H1 (cell line): ENCODE data around the gene CEP85. TPM values are rescaled to one million over a fixed set of nuclear protein-coding genes. Genes with fewer than 3 reads are reported as not detected.
A peak's percentile ranks its signal among the peaks of the same experiment; 100 is the strongest.

ENCODE experiments used
- CTCF ChIA-PET: fragments of 300-600 bp; sonication (Branson Sonifier 250); formaldehyde crosslinking; loops from one replicate; lab custom pipeline; 2021; ENCODE audit not compliant: partially characterized antibody; lab: Charles Lee
- POLR2A ChIA-PET: fragments of 300-600 bp; sonication (Branson Sonifier 250); formaldehyde crosslinking; loops from one replicate; lab custom pipeline; 2021; ENCODE audit warnings: inconsistent platforms; ENCODE audit not compliant: partially characterized antibody; lab: Charles Lee
- DNase-seq, 2 experiments: peaks; one replicate each; pipeline versions ENCODE4 v3.0.0 to v3.0.0-alpha.2; 2010 to 2022; ENCODE audit warnings: low spot score in 2 of 2, low read depth in 1 of 2, mixed read lengths in 1 of 2
- FAIRE-seq: peaks from 2 replicates; lab custom pipeline; 2011; peaks lifted over from hg19 to GRCh38; lab: Jason Lieb, UNC
- H2AFZ ChIP-seq: 2 replicates; pipeline ENCODE4 v1.8.1; 2012; ENCODE audit warnings: low read length, inconsistent platforms
- H2AK5ac ChIP-seq: 2 replicates; pipeline ENCODE4 v1.6.1; 2013; ENCODE audit warnings: low read depth, low read length
- H2BK120ac ChIP-seq: replicated peaks from 2 replicates; pipeline ENCODE3; 2013; ENCODE audit warnings: low read depth, low read length, inconsistent platforms
- H2BK12ac ChIP-seq: 2 replicates; pipeline ENCODE4 v1.6.1; 2013; ENCODE audit warnings: low read depth, low read length
- H2BK15ac ChIP-seq: 2 replicates; pipeline ENCODE4 v1.6.1; 2013; ENCODE audit warnings: low read length
- H2BK20ac ChIP-seq: 2 replicates; pipeline ENCODE4 v1.6.1; 2013; ENCODE audit warnings: low read length
- H2BK5ac ChIP-seq: 2 replicates; pipeline ENCODE4 v1.6.1; 2013; ENCODE audit warnings: low read depth, low read length
- H3K14ac ChIP-seq: 2 replicates; pipeline ENCODE4 v1.6.1; 2013; ENCODE audit warnings: inconsistent platforms; ENCODE audit not compliant: insufficient read length
- H3K18ac ChIP-seq: 2 replicates; pipeline ENCODE4 v1.6.1; 2013; ENCODE audit warnings: low read length; ENCODE audit errors: extremely low read depth
- H3K23ac ChIP-seq: 2 replicates; pipeline ENCODE4 v1.6.1; 2013; ENCODE audit warnings: inconsistent platforms; ENCODE audit not compliant: insufficient read length
- H3K23me2 ChIP-seq: 2 replicates; pipeline ENCODE4 v1.6.1; 2013; ENCODE audit warnings: low read depth, low read length
- H3K27ac ChIP-seq: 2 replicates; pipeline ENCODE4 v1.6.1; 2011; ENCODE audit warnings: low read depth, low read length, inconsistent platforms
- H3K27me3 ChIP-seq, 4 experiments: replicated peaks in 1 of 4; 1 replicate in 1 of 4; 2 replicates in 3 of 4; pipeline versions ENCODE4 v1.6.1 to v1.8.1; 2011 to 2013; ENCODE audit warnings: low read length in 3 of 4, mild to moderate bottlenecking in 3 of 4, inconsistent platforms in 2 of 4, mixed read lengths in 2 of 4, moderate library complexity in 1 of 4; ENCODE audit not compliant: control insufficient read depth in 3 of 4, insufficient read depth in 3 of 4; ENCODE audit errors: extremely low read depth in 1 of 4
- H3K36me3 ChIP-seq, 4 experiments: 2 replicates each; pipeline versions ENCODE4 v1.6.1 to v1.8.1; 2011 to 2013; ENCODE audit warnings: mild to moderate bottlenecking in 4 of 4, low read length in 3 of 4, moderate library complexity in 2 of 4, control low read depth in 1 of 4, inconsistent platforms in 1 of 4; ENCODE audit not compliant: insufficient read depth in 4 of 4, control insufficient read depth in 2 of 4
- H3K4ac ChIP-seq: replicated peaks from 2 replicates; pipeline ENCODE3; 2013; ENCODE audit warnings: low read length, low read depth, mixed read lengths, inconsistent platforms; ENCODE audit not compliant: insufficient read length
- H3K4me1 ChIP-seq, 4 experiments: replicated peaks in 1 of 4; 1 replicate in 1 of 4; 2 replicates in 3 of 4; pipeline versions ENCODE4 v1.6.1 to v1.8.1; 2011 to 2013; ENCODE audit warnings: low read length in 3 of 4, inconsistent platforms in 2 of 4, mixed read lengths in 1 of 4; ENCODE audit not compliant: insufficient read depth in 4 of 4, control insufficient read depth in 3 of 4
- H3K4me2 ChIP-seq, 2 experiments: 2 replicates each; pipeline versions ENCODE4 v1.6.1 to v1.8.1; 2011 to 2013; ENCODE audit warnings: low read depth in 2 of 2, low read length in 2 of 2, control low read depth in 1 of 2, inconsistent platforms in 1 of 2, mild to moderate bottlenecking in 1 of 2; ENCODE audit not compliant: insufficient read depth in 1 of 2
- H3K4me3 ChIP-seq, 4 experiments: fragments of 200-600, 300-600 bp in 1 of 4; sonication (generic), shearing (Covaris generic), sonication (Bioruptor Twin) in 1 of 4; 2 replicates each; pipeline versions ENCODE4 v1.5.1 to v1.8.1; 2011 to 2016; ENCODE audit warnings: low read length in 4 of 4, low read depth in 3 of 4, control low read depth in 2 of 4, inconsistent platforms in 2 of 4, mild to moderate bottlenecking in 2 of 4, mixed read lengths in 1 of 4, moderate library complexity in 1 of 4; ENCODE audit not compliant: insufficient read depth in 2 of 4; ENCODE audit errors: extremely low read depth in 1 of 4
- H3K56ac ChIP-seq: replicated peaks from 2 replicates; pipeline ENCODE3; 2013; ENCODE audit warnings: low read depth, mild to moderate bottlenecking, mixed read lengths, low read length, inconsistent platforms; ENCODE audit not compliant: insufficient read length
- H3K79me1 ChIP-seq: 2 replicates; pipeline ENCODE4 v1.6.1; 2013; ENCODE audit warnings: low read depth, low read length, control low read depth
- H3K79me2 ChIP-seq, 2 experiments: 2 replicates each; pipeline versions ENCODE4 v1.6.1 to v1.8.1; 2012 to 2013; ENCODE audit warnings: low read length in 2 of 2, mild to moderate bottlenecking in 2 of 2, inconsistent platforms in 1 of 2; ENCODE audit not compliant: insufficient read depth in 2 of 2, control insufficient read depth in 1 of 2
- H3K9ac ChIP-seq, 4 experiments: replicated peaks in 1 of 4; 1 replicate in 1 of 4; 2 replicates in 3 of 4; pipeline versions ENCODE4 v1.6.1 to v1.8.1; 2011 to 2013; ENCODE audit warnings: low read depth in 3 of 4, low read length in 3 of 4, control low read depth in 2 of 4, mild to moderate bottlenecking in 2 of 4, moderate library complexity in 2 of 4, inconsistent platforms in 1 of 4; ENCODE audit errors: extremely low read depth in 1 of 4
- H3K9me3 ChIP-seq, 2 experiments: 2 replicates each; pipeline versions ENCODE4 v1.6.1 to v1.8.1; 2012 to 2013; ENCODE audit warnings: mild to moderate bottlenecking in 2 of 2, moderate library complexity in 2 of 2, control low read depth in 1 of 2, inconsistent platforms in 1 of 2, low read depth in 1 of 2, low read length in 1 of 2, mixed read lengths in 1 of 2; ENCODE audit not compliant: insufficient read depth in 2 of 2
- H4K20me1 ChIP-seq, 2 experiments: replicated peaks in 1 of 2; 2 replicates each; pipeline versions ENCODE3 to v1.8.1; 2011 to 2013; ENCODE audit warnings: inconsistent platforms in 2 of 2, low read length in 2 of 2, mild to moderate bottlenecking in 1 of 2; ENCODE audit not compliant: insufficient read depth in 2 of 2, control insufficient read depth in 1 of 2
- H4K5ac ChIP-seq: 2 replicates; pipeline ENCODE4 v1.6.1; 2013; ENCODE audit warnings: low read length, low read depth, mixed read lengths, inconsistent platforms; ENCODE audit not compliant: insufficient read length
- H4K8ac ChIP-seq: 2 replicates; pipeline ENCODE4 v1.8.0; 2013; ENCODE audit warnings: mild to moderate bottlenecking, moderate library complexity, low read length, inconsistent platforms; ENCODE audit not compliant: insufficient read depth; ENCODE audit errors: extremely low read depth
- H4K91ac ChIP-seq: replicated peaks from 2 replicates; pipeline ENCODE3; 2013; ENCODE audit warnings: low read length, mixed read lengths, inconsistent platforms; ENCODE audit not compliant: insufficient read length
- BACH1 ChIP-seq: IDR thresholded peaks from 2 replicates; pipeline ENCODE4 v1.6.1; 2012; ENCODE audit warnings: low read length, improper control_type of control experiment
- CBX5 ChIP-seq: fragments of 300-800, 300-1000 bp; sonication (generic); IDR thresholded peaks from 2 replicates; pipeline ENCODE4 v1.7.1; 2016; ENCODE audit warnings: antibody characterized with exemption, low read length, low read depth
- EGR1 ChIP-seq: IDR thresholded peaks from 2 replicates; pipeline ENCODE4 v1.6.1; 2011; ENCODE audit warnings: low read depth, low read length, borderline replicate concordance
- KDM4A ChIP-seq: IDR thresholded peaks from one replicate; pipeline ENCODE4 v1.7.1; 2012; ENCODE audit warnings: low read depth, mild to moderate bottlenecking, moderate library complexity, low read length, inconsistent platforms; ENCODE audit not compliant: severe bottlenecking
- KDM5A ChIP-seq: fragments of 200-600 bp; IDR thresholded peaks from 2 replicates; pipeline ENCODE4 v1.7.1; 2012; ENCODE audit warnings: mild to moderate bottlenecking, low read length, inconsistent platforms, mixed read lengths
- SRF ChIP-seq: IDR thresholded peaks from 2 replicates; pipeline ENCODE4 v1.6.1; 2011; ENCODE audit warnings: mild to moderate bottlenecking, low read depth, low read length, moderate library complexity
- TCF12 ChIP-seq: IDR thresholded peaks from 2 replicates; pipeline ENCODE4 v1.6.1; 2011; ENCODE audit warnings: low read depth, mild to moderate bottlenecking, low read length
- YY1 ChIP-seq: IDR thresholded peaks from 2 replicates; pipeline ENCODE4 v1.6.1; 2011; ENCODE audit warnings: low read depth, mild to moderate bottlenecking, low read length
- WGBS, 2 experiments: shearing (Covaris generic) in 1 of 2; methylation state at CpG; one replicate each; pipeline versions ENCODE4 v1.1.6 to v1.1.7; 2013 to 2015; ENCODE audit warnings: low lambda C conversion rate in 2 of 2, mixed read lengths in 2 of 2, inconsistent platforms in 1 of 2, low coverage in 1 of 2, missing lambda C conversion rate in 1 of 2; ENCODE audit not compliant: insufficient replicate concordance in 2 of 2, insufficient coverage in 1 of 2, insufficient read length in 1 of 2; ENCODE audit errors: extremely low coverage in 1 of 2, missing lambda C conversion rate in 1 of 2; 5-methylcytosine and 5-hydroxymethylcytosine counted together
- polyA plus RNA-seq, 7 experiments: library from polyadenylated mRNA; depleted of rRNA in 3 of 7; stranded (reverse) in 5 of 7; unstranded in 2 of 7; fragments of >200 nt in 5 of 7; fragments of 200-250 nt in 2 of 7; gene quantifications; 1 replicate in 5 of 7; 2 replicates in 1 of 7; 4 replicates in 1 of 7; pipeline versions ENCODE4 v1.2.1 to v1.2.3, GENCODE V29; 2011 to 2013; ENCODE audit warnings: missing spikeins in 2 of 7, mixed read lengths in 2 of 7
- total RNA-seq: library from RNA; stranded (reverse); fragmentation: NEBNext Ultra II Directional; extraction: Animal tissue kit (Norgen Biotek cat#: 25700); gene quantifications from 2 replicates; pipeline ENCODE4 v1.2.1, GENCODE V29; 2021

The CEP85 gene
- total and polyA plus RNA-seq, 2 of the 8 experiments (the other 6 are each of a cell fraction or from before 2014, with no cell fraction given): 40.4 to 43.7 TPM

- Histone ChIP-seq H3K23me2 (no peaks in the 10 kb centered on the region; the same call in 1 of the 2 replicates), H4K91ac (no peak overlapping the region), H3K4me2 (peak overlapping the region; percentile 62; a peak in 2 of 4 replicates), H2AFZ (peak overlapping the region; percentile 93), H3K4me1 (peaks cover 0 to 12% (median 5%) of the 10 kb centered on the region in 4 experiments; a peak in 5 of 7 replicates), H3K9ac (no peak overlapping the region), H3K56ac (no peak overlapping the region), H4K5ac (no peak overlapping the region), H3K36me3 (no peaks in the 10 kb centered on the region), H4K20me1 (no peaks in the 10 kb centered on the region), H3K79me2 (no peaks in the 10 kb centered on the region), H3K27me3 (no peaks in the 10 kb centered on the region), H3K9me3 (no peaks in the 10 kb centered on the region), H4K8ac (no peak overlapping the region), H2AK5ac (no peak overlapping the region), H3K18ac (no peak overlapping the region), H3K4ac (no peak overlapping the region), H3K27ac (no peak overlapping the region), H3K23ac (no peak overlapping the region), H2BK12ac (0 out of 2 replicates have a peak overlapping the region, but pooled peaks have one; percentile 4), H2BK15ac (no peak overlapping the region), H2BK120ac (no peak overlapping the region), H3K79me1 (no peaks in the 10 kb centered on the region), H3K14ac (no peak overlapping the region), H2BK20ac (no peak overlapping the region), H3K4me3 (peak overlapping the region in 2 of 4 experiments; percentile 28 to 50; a peak in 2 of 8 replicates), H2BK5ac (no peak overlapping the region; the same call in 1 of the 2 replicates)
- DNase-seq: no peak
- ChIA-PET POLR2A (interaction anchor here (1.0 to 1.3 kb wide), 3 partner anchors 11 to 211 kb away, joined by 3 read pairs; partner anchors contain the start of gene LIN28A), CTCF (interaction anchor here (0.8 to 3.1 kb wide), 9 partner anchors 10 to 164 kb away, joined by 3 to 23 read pairs (median 3); partner anchors contain the start of gene CATSPER4)
- FAIRE-seq: no peak
- TF ChIP-seq CBX5 (no peak), SRF (no peak), BACH1 (no peak), TCF12 (no peak), EGR1 (no peak), KDM4A (no peak), YY1 (no peak), KDM5A (no peak)
- 73% methylated on average over 5 of the region's 5 CpGs; no CpG with 5 or more reads in 1 of the 2 experiments for WGBS, 2 experiments
Measured at GRCh38 chr1:26200413-26200812, 33.6 kb upstream of the CEP85 start.
